Measurements from ENCODE around the gene FIP1L1.
"Not testable (repeated sequence)": the region's sequence is repeated elsewhere in the genome, so short reads cannot be mapped to it uniquely, and the experiment has no call there.

The FIP1L1 gene, protein sequence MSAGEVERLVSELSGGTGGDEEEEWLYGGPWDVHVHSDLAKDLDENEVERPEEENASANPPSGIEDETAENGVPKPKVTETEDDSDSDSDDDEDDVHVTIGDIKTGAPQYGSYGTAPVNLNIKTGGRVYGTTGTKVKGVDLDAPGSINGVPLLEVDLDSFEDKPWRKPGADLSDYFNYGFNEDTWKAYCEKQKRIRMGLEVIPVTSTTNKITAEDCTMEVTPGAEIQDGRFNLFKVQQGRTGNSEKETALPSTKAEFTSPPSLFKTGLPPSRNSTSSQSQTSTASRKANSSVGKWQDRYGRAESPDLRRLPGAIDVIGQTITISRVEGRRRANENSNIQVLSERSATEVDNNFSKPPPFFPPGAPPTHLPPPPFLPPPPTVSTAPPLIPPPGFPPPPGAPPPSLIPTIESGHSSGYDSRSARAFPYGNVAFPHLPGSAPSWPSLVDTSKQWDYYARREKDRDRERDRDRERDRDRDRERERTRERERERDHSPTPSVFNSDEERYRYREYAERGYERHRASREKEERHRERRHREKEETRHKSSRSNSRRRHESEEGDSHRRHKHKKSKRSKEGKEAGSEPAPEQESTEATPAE

DNA sequence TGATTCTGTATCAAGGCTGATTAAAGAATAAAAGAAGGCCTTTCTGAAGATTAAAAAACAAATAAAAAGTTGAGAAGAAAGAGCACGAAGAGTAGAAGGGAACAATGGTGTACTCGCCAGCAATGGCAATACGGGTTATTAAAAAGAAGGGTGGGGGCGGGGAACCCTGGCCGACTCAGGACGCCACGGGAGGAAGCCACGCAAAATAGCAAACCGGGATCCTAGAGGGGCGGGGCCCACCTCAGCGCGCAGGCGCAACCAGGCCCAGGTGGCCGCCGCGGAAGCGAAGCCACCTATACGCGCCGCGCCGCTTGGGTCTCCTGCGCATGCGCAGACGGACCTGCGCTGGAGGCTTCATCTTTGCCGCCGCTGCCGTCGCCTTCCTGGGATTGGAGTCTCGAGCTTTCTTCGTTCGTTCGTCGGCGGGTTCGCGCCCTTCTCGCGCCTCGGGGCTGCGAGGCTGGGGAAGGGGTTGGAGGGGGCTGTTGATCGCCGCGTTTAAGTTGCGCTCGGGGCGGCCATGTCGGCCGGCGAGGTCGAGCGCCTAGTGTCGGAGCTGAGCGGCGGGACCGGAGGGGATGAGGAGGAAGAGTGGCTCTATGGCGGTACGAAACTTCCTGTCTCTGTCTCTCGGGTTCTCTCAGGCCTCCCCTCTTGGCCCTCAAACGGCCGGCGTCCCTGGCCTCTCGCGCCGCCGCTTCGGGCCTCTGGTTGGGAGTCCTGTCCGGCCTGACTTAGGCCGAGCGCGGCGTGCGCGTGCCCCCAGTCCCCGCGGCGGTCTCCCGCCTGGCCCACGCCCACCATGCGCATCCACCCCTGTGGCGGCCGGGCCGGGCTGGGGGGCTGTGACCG is at the start of gene FIP1L1:
FIP1L1 (plus strand) TSS at position 323 of the 852 bp plus-strand sequence; CDS start at position 521, 198 bp downstream.
- peak; percentile 90 to 93 (median 91) for DNase-seq (ENCODE audit: low read depth in 2 of 3, low spot score in 2 of 3)

DNA sequence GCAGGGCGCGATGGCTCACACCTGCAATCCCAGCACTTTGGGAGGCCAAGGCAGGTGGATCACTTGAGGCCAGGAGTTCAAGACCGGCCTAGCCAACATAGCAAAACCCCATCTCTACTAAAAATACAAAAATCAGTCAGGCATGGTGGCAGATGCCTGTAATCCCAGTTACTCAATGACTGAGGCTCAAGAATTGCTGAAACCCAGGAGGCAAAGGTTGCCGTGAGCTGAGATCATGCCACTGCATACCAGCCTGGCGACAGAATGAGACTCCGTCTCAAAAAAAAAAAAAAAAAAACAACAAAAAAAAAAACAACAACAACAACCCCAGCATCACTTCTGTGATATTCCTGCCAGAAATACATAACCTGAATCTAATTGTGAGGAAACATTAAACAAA is 42.5 kb upstream of the FIP1L1 start:
- DNase-seq (ENCODE audit: low read depth in 2 of 3, low spot score in 2 of 3): not testable (repeated sequence)

DNA sequence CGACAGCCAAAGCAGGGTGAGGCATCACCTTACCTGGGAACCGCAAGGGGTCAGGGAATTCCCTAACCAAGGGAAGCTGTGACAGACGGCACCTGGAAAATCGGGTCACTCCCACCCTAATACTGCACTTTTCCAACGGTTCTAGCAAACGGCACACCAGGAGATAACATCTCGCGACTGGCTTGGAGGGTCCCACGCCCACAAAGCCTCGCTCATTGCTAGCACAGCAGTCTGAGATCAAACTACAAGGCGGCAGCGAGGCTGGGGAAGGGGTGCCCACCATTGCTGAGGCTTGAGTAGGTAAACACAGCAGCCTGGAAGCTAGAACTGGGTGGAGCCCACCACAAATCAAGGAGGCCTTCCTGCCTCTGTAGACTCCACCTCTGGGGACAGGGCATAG is 37.3 kb upstream of the FIP1L1 start:
- not testable (repeated sequence) for DNase-seq (ENCODE audit: low read depth in 2 of 3, low spot score in 2 of 3)

DNA sequence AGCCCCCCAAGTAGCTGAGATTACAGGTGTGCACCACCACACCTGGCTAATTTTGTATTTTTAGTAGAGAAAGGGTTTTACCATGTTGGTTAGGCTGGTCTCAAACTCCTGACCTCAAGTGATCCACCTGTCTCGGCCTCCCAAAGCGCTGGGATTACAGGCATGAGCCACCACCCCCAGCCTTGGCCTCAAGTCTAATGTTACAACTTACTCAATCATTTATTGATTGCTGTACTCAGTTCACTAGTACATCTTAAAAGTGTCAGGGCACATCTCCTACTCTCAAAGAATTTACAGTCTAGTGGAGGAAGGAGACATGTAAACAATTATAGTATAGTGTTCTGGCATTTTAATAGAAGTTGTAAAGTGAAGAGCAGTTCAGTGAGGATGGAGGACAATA is 31.0 kb upstream of the FIP1L1 start:
- not testable (repeated sequence) for DNase-seq (ENCODE audit: low read depth in 2 of 3, low spot score in 2 of 3)

DNA sequence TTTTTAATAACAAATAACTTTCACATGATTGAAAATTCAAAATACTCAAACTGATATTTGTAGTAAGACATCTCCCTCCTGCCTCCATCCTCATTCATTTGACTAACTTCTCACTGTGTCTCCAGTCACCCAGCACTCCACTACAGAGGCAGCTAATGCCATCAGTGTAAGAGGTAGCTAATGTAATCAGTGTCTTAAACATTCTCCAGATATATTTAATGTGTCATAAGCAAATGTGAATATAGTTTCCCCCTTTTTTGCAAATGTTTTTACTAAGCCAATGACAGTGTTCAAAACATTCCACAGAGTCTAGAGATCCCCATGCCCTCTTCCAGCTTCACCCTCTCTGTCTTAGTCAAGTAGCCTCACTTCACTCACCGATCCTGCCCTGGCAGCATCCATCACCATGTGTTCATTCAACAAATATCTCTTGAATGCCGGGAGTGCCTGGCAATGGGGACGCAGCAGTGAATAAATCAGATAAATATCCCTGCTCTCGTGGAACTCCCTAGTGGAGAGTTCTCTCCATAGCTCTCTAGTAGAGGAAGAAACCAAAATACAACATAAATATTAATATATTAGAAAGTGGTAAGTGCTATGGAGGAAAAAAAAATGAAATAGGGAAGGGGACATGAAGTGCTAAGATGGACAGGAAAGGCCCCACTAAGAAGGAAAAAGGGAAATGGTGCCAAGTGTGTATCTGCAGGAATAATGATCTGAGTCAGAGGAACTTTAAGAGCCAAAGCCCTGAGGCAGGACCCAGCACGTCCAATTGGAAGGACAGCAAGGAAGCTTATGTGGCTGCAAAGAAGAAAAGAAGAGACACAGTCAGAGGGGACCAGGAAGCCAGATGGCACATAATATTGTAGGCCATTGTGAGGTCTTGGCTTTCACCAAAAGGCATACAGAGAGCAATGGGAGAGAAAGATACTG is 30.3 kb upstream of the FIP1L1 start:
- no peak for DNase-seq (ENCODE audit: low read depth in 2 of 3, low spot score in 2 of 3)

DNA sequence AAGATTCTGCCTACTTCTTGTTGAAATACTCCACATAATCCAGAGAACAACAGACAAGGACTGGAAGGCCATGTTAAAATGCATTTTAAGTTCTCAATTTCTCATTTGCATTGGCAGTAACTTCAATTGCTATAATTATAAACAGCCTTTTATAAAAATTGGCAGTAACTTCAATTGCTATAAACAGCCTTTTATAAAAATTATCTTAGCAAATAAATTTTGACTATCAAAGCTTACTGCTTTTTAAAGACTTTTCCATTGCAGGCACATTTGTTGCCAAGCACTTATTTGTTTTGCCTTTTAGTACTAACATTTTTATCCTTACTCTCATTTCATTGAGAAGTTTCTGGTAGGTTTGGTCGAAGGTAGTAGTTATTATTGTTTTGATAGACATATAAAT is 29.4 kb upstream of the FIP1L1 start:
- DNase-seq (ENCODE audit: low read depth in 2 of 3, low spot score in 2 of 3): no peak

DNA sequence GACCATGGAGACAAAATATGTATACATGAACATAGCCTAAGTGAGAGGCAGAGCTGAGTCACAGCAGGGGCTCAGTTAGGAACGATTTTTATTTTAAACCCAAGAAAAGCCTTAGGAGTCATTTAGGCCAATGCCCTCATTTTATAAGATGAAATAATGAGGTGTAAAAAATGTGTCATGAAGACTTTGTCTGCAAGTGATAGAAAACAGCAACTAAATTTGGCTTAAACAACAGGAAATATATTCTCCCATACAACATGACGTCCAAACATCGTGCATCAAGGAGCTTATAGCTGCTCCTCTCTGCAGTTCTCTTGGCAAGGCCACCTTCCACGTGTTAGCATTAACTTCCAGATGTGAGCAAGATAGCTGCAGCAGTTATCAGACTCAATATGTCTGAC is 28.4 kb upstream of the FIP1L1 start:
- no peak for DNase-seq (ENCODE audit: low read depth in 2 of 3, low spot score in 2 of 3)

- no peak for DNase-seq (ENCODE audit: low read depth in 2 of 3, low spot score in 2 of 3)
Measured at GRCh38 chr4:53354012-53354722, 23.3 kb upstream of the FIP1L1 start.

- no peak for DNase-seq (ENCODE audit: low read depth in 2 of 3, low spot score in 2 of 3)
Measured at GRCh38 chr4:53355930-53356521, 21.4 kb upstream of the FIP1L1 start.

- DNase-seq (ENCODE audit: low read depth in 2 of 3, low spot score in 2 of 3): no peak
Measured at GRCh38 chr4:53361451-53361850, 16.0 kb upstream of the FIP1L1 start.

DNA sequence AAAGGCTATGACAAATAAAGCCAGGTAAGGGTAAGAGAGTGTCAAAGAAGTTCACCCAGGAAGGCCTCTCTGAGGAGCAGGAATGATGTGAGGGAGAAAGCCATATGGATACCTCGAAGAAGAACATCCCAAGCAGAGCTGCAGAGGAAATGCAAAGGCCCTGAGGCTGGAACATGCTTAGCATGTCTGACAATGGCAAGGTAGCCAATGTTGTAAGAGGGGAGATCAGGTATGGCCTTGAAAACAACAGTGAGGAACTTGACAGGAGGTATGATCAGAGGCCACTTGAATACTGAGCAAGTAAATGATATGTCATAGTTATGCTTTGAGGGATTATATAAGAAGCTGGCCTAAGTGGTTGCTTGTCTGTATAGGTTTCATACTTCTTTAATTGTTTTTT is 15.3 kb upstream of the FIP1L1 start:
- DNase-seq (ENCODE audit: low read depth in 2 of 3, low spot score in 2 of 3): no peak

- no peak for DNase-seq (ENCODE audit: low read depth in 2 of 3, low spot score in 2 of 3)
Measured at GRCh38 chr4:53364624-53365023, 12.8 kb upstream of the FIP1L1 start.

DNA sequence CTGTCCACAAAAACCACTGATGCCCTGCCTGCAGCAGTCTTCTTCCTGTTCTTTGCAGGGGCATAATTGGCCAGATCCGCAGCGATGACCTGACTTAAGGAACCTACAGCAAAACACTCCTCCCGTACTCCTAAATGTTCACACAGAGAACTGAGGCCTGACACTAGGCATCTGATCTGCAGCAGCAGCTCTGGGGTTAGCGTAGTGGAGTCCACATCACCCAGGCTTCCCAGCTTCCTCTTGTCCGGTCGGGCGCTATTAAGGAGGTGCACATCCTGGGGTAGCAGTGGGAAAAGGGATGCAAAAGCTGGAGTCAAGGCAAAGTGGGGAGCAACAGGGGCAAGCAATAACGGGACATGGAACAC is 12.3 kb upstream of the FIP1L1 start:
- no peak for DNase-seq (ENCODE audit: low read depth in 2 of 3, low spot score in 2 of 3)

DNA sequence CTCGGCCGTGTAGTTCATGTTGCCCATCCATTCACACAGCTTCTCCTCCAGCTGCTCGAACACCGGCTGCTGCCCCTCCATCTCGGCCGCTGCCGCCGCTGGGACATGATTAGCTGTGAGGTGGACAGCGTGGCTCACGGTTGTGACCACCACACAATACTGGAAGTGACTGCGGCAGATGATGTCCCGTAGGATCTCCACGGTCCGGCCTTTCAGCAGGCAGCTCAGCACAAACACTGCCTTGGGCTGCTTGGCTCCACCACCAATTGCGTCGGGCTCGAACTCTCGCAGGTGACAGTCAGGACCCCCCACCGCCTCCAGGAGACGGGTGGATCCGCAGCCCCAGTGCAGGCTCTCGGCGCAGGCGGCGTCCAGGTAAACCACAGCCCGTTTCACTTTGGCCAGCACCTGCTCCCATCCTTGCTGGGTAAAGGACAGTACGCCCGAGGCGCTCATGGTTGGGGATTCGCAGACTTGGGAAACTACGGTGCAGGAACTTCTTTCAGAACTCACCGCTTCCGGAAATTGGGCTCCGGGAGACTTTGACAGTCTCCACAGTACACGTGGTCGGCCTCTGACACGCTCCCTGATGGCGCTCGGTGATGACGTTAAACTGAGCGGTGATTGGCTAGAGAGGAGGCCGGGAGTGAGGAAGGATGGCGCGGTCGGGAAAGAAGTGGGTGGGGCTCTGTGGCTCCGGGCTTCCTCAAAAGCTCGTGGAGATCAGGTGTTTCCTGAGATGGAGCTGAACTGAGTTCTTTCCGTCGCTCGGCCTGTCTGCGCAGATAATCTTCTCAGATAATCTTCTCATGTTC is 11.7 kb upstream of the FIP1L1 start, which contains the start of gene SCFD2:
SCFD2 (minus strand) TSS at position 576 of the 815 bp plus-strand sequence.
- peak; percentile 88 to 98 (median 96) for DNase-seq (ENCODE audit: low read depth in 2 of 3, low spot score in 2 of 3)

DNA sequence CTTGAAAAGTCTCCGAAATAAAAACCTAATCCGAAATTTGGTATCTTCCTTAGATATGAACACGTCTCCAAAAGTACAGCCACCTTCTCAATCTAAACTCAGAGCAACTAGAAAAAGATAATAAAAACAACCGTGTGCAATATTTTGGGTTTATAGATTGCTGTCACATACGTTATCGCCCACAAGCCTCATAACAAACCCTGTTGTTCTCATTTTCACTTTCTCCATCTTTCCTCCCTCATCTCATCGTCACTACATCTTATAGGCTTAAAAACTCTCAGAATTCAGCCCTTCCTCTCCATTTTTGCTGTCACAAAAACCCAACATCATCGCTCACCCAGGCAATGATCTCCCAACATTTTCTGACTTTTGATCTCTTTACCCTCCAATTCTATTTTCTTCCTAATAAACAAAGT is 11.1 kb upstream of the FIP1L1 start:
- no peak for DNase-seq (ENCODE audit: low read depth in 2 of 3, low spot score in 2 of 3)

GRCh38 chr4:53367721-53368120 is 9.7 kb upstream of the FIP1L1 start:
- DNase-seq (ENCODE audit: low read depth in 2 of 3, low spot score in 2 of 3): no peak

DNA sequence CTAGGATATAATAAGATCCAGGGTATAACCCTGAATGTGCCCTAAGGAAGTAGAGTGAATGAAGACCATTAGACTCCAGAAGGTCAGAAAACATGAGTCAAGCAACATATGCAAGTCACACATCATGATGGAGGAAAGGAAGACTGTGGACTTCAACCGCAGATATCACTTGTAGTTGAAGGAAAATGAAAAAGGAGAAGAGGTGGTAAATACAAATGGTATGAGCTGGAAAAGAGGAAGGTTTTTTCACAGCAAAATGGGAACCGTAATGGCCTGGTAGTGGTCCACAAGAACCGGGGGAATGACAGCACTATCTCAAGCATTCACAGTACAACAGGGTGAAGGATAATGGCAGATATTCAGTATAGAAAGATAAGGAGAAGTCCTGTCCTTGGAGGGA is 6.4 kb upstream of the FIP1L1 start:
- DNase-seq (ENCODE audit: low read depth in 2 of 3, low spot score in 2 of 3): no peak

DNA sequence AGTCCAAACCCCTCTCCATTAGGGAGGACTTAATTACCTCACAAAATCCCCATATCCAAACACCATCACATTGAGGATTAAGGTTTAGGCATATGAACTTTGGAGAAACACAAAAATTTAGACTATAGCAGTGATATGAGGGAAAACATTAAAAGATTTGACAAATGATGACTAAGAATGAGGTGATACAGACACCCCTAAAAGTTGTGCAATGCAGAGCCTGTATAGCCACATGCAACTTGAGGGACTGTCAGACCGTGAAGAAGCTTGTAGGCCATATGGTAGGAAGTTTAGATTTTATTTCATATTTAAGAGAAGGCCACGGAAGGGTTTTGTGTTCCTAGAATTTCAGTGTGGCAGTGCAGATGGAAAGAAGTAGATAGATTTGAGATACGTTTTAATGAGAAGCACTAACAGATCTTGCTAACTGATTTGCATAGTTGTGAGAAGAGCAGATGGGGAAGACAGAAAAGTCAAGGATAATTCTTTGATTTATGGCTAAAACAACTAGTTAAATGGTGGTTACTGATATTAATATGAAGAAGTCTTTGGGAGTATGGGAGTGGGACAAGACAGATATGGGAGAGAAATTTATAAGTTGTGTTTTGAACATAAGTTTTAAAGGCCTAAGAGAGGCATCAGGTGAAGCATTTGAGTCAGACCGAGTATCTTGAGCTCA is 5.5 kb upstream of the FIP1L1 start:
- DNase-seq (ENCODE audit: low read depth in 2 of 3, low spot score in 2 of 3): no peak
